DND-41 (cell line): Measurements from ENCODE around the gene TMEM200C.

ENCODE experiments used
- ATAC-seq: fragments of 200-7000 bp; cut with Tn5 transposase; 3 replicates; pipeline ENCODE4 v1.9.1; 2021; ENCODE audit warnings: low read depth; ENCODE audit not compliant: insufficient read depth
- DNase-seq: peaks from one replicate; pipeline ENCODE4 v3.0.0-alpha.2; 2020
- H2AFZ ChIP-seq: 2 replicates; pipeline ENCODE4 v1.6.0; 2012; ENCODE audit warnings: low read depth, low read length
- H3K27ac ChIP-seq: 2 replicates; pipeline ENCODE4 v1.5.1; 2012; ENCODE audit warnings: low read length, inconsistent platforms
- H3K27me3 ChIP-seq: fragments of 200-600 bp; sonication (generic); 2 replicates; pipeline ENCODE4 v1.6.0; 2012; ENCODE audit warnings: low read length, mild to moderate bottlenecking, inconsistent platforms; ENCODE audit not compliant: insufficient read depth, poor library complexity
- H3K36me3 ChIP-seq: 2 replicates; pipeline ENCODE4 v1.5.1; 2012; ENCODE audit warnings: low read length, inconsistent platforms; ENCODE audit not compliant: insufficient read depth
- H3K4me1 ChIP-seq: 2 replicates; pipeline ENCODE4 v1.5.1; 2012; ENCODE audit warnings: mild to moderate bottlenecking, low read length; ENCODE audit not compliant: insufficient read depth
- H3K4me2 ChIP-seq: 2 replicates; pipeline ENCODE4 v1.6.0; 2012; ENCODE audit warnings: mild to moderate bottlenecking, moderate library complexity, low read length, inconsistent platforms; ENCODE audit not compliant: insufficient read depth
- H3K4me3 ChIP-seq, 2 experiments: fragments of 200-600 bp in 1 of 2; shearing (Covaris generic) in 1 of 2; 2 replicates each; pipeline ENCODE4 v1.5.1; 2012 to 2016; ENCODE audit warnings: inconsistent platforms in 2 of 2, low read length in 2 of 2, mild to moderate bottlenecking in 2 of 2, low read depth in 1 of 2, moderate library complexity in 1 of 2
- H3K79me2 ChIP-seq: 2 replicates; pipeline ENCODE4 v1.6.0; 2012; ENCODE audit warnings: low read length, inconsistent platforms; ENCODE audit not compliant: insufficient read depth
- H3K9ac ChIP-seq: 2 replicates; pipeline ENCODE4 v1.6.0; 2012; ENCODE audit warnings: low read depth, mild to moderate bottlenecking, inconsistent platforms, low read length, moderate library complexity
- H3K9me3 ChIP-seq: 2 replicates; pipeline ENCODE4 v1.5.1; 2012; ENCODE audit warnings: low read length, moderate library complexity, mild to moderate bottlenecking, inconsistent platforms; ENCODE audit not compliant: insufficient read depth, severe bottlenecking
- H4K20me1 ChIP-seq: 2 replicates; pipeline ENCODE4 v1.6.0; 2012; ENCODE audit warnings: low read length; ENCODE audit not compliant: insufficient read depth
- EZH2 ChIP-seq: IDR thresholded peaks from 3 replicates; pipeline ENCODE4 v1.6.1; 2012; ENCODE audit warnings: borderline replicate concordance, low read depth, mild to moderate bottlenecking, moderate library complexity, low read length, inconsistent platforms; ENCODE audit not compliant: severe bottlenecking
- TF ChIP-seq, protein P1 (sequence below): IDR thresholded peaks from 2 replicates; pipeline ENCODE4 v1.5.1; 2012; ENCODE audit warnings: borderline replicate concordance, low read length, moderate library complexity, mild to moderate bottlenecking; ENCODE audit not compliant: poor library complexity, severe bottlenecking; ENCODE audit errors: extremely low read depth

TMEM200C gene

DNA sequence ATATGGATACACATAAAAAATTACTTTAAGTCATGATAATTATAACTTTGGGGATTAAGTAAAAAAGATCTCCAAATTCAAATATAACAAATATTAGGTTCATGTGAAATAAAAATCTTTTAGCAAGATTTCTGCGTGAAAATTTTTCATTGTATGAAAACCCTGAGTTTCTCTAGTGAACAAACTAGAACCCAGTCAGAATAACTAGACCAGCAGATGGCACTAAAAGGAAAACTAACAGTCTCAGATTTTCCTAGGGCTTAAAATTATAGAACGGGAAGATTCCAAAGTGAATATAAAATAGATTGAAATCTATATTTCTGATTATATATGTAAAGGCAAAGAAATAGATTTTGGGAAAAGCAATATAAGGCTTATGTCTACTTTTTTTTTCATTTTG is 43.3 kb downstream of the TMEM200C start:
- no peaks in the 10 kb centered on the region for H3K27me3 ChIP-seq
- H2AFZ ChIP-seq = no peak overlapping the region
- ATAC-seq = no peak
- H3K27ac ChIP-seq = no peak overlapping the region
- no peak overlapping the region for H3K4me3 ChIP-seq
- no peaks in the 10 kb centered on the region for H3K36me3 ChIP-seq
- H3K9ac ChIP-seq = no peak overlapping the region
- H3K79me2 ChIP-seq = no peaks in the 10 kb centered on the region
- no peaks in the 10 kb centered on the region for H3K4me1 ChIP-seq
- H3K9me3 ChIP-seq = no peaks in the 10 kb centered on the region
- TF ChIP-seq, protein P1, sequence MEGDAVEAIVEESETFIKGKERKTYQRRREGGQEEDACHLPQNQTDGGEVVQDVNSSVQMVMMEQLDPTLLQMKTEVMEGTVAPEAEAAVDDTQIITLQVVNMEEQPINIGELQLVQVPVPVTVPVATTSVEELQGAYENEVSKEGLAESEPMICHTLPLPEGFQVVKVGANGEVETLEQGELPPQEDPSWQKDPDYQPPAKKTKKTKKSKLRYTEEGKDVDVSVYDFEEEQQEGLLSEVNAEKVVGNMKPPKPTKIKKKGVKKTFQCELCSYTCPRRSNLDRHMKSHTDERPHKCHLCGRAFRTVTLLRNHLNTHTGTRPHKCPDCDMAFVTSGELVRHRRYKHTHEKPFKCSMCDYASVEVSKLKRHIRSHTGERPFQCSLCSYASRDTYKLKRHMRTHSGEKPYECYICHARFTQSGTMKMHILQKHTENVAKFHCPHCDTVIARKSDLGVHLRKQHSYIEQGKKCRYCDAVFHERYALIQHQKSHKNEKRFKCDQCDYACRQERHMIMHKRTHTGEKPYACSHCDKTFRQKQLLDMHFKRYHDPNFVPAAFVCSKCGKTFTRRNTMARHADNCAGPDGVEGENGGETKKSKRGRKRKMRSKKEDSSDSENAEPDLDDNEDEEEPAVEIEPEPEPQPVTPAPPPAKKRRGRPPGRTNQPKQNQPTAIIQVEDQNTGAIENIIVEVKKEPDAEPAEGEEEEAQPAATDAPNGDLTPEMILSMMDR = no peak
- TF ChIP-seq EZH2 = no peak
- no peaks in the 10 kb centered on the region for H4K20me1 ChIP-seq
- no peak overlapping the region for H3K4me2 ChIP-seq
- no peak for DNase-seq

DNA sequence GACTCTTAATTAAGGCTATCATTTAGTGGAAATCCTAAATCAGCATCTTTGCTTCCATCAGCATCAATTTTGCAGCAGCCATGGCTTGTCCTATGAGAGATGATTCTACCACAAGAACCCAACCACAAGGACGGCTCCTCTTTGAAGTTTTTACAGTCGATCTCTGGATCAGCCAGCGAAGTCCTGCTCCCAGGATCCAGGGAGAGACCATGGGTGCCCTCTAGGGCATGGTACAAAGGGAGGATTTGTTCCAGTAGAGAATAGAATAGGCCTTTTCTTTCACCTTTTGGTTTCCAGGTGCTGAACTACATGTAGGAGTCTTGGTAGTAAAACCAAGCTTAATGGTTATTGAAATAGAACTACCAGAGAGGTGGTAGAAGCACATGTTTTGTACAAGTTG is 52.7 kb downstream of the TMEM200C start:
- H2AFZ ChIP-seq = no peak overlapping the region
- TF ChIP-seq EZH2 = no peak
- TF ChIP-seq, protein P1 = no peak
- no peaks in the 10 kb centered on the region for H4K20me1 ChIP-seq
- H3K4me3 ChIP-seq = no peak overlapping the region
- DNase-seq (no peak), ATAC-seq (no peak)
- H3K27ac ChIP-seq = no peak overlapping the region
- no peaks in the 10 kb centered on the region for H3K9me3 ChIP-seq
- H3K4me1 ChIP-seq = no peaks in the 10 kb centered on the region
- no peak overlapping the region for H3K9ac ChIP-seq
- no peak overlapping the region for H3K4me2 ChIP-seq
- no peaks in the 10 kb centered on the region for H3K27me3 ChIP-seq
- H3K36me3 ChIP-seq = no peaks in the 10 kb centered on the region
- H3K79me2 ChIP-seq = no peaks in the 10 kb centered on the region

DNA sequence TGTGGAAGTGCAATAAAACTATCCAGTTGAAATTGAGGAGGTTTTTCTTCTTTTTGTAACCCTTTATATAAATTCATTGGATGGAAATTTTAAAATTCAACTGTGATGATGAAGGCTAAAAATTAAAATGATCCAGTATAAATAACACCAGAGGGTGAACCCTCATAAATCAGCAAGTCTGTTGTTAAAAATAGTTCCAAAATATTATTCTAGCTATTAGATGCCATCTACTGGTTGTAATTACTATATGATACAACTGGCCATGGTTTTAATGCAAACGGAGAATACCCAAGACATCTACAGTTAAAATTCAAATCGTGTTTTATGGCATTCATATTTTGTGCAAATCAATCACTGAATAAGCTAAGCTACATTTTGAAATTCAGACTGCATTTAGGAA is 53.8 kb downstream of the TMEM200C start:
- no peaks in the 10 kb centered on the region for H3K9me3 ChIP-seq
- H3K4me1 ChIP-seq = no peaks in the 10 kb centered on the region
- no peak overlapping the region for H3K4me2 ChIP-seq
- H3K9ac ChIP-seq = no peak overlapping the region
- ATAC-seq = no peak
- no peak overlapping the region for H3K4me3 ChIP-seq
- no peak overlapping the region for H2AFZ ChIP-seq
- no peaks in the 10 kb centered on the region for H3K27me3 ChIP-seq
- no peak for TF ChIP-seq EZH2
- TF ChIP-seq, protein P1 = no peak
- DNase-seq = no peak
- H3K79me2 ChIP-seq = no peaks in the 10 kb centered on the region
- H4K20me1 ChIP-seq = no peaks in the 10 kb centered on the region
- H3K36me3 ChIP-seq = no peaks in the 10 kb centered on the region
- no peak overlapping the region for H3K27ac ChIP-seq

DNA sequence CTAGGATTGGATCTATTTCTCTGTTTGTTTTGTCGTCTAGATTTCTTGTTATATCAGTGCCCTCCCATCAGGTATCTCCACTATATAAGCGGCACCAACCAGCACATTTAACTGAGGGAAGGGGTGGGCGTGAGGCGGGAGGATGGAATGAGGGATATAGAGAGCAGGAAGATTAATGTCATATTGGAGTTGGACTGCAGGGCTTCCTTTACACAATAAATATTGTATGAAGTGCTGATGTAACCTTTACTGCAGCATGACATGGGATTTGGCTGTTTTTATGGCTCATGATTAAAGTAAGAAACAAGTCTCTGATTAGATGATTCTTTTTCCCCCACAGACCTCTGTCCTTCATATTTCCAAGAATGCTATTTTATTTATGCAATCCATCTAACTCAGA is 54.8 kb downstream of the TMEM200C start:
- Histone ChIP-seq H3K27me3 (no peaks in the 10 kb centered on the region), H3K36me3 (no peaks in the 10 kb centered on the region), H3K9ac (no peak overlapping the region), H3K79me2 (no peaks in the 10 kb centered on the region), H3K9me3 (no peaks in the 10 kb centered on the region), H3K27ac (no peak overlapping the region), H3K4me2 (no peak overlapping the region), H4K20me1 (no peaks in the 10 kb centered on the region), H2AFZ (no peak overlapping the region), H3K4me1 (no peaks in the 10 kb centered on the region), H3K4me3 (no peak overlapping the region)
- ATAC-seq (no peak), DNase-seq (no peak)
- TF ChIP-seq EZH2 = no peak
- TF ChIP-seq, protein P1 = no peak
